Thyroid gland (tissue), 4 donors: ENCODE data around the gene NPPC.

Experiments used
- CTCF ChIP-seq, 6 experiments: fragments of 200-600 bp in 3 of 6; fragments of 450-650 bp in 3 of 6; sonication (generic) in 3 of 6; IDR thresholded peaks; one replicate each; pipeline ENCODE4 v1.5.1; 2016 to 2019; ENCODE audit warnings: antibody characterized with exemption in 6 of 6, mild to moderate bottlenecking in 2 of 6, inconsistent platforms in 1 of 6, moderate library complexity in 1 of 6
- POLR2A ChIP-seq, 2 donors: fragments of 450-650 bp; IDR thresholded peaks; one replicate each; pipeline ENCODE4 v1.6.1; 2017; ENCODE audit warnings: antibody characterized with exemption in 2 of 2, mild to moderate bottlenecking in 2 of 2, moderate library complexity in 1 of 2

GRCh38 chr2:231884438-231885140 is 41.6 kb downstream of the NPPC start:
- TF ChIP-seq CTCF (IDR thresholded peaks at IDR 0.05) (no peak), POLR2A (IDR thresholded peaks at IDR 0.05) (no peak)
